ENCODE data around the gene RAD21L1. TPM values are rescaled to one million over a fixed set of nuclear protein-coding genes. Genes with fewer than 3 reads are reported as not detected.

The RAD21L1 gene
- polyA plus RNA-seq, 1 donor from 2014 or later: not detected

GRCh38 chr20:1212023-1212422 is 13.8 kb upstream of the RAD21L1 start:
- Histone ChIP-seq H3K36me3 (ENCODE audit: insufficient read depth, low read length) (no peaks in the 10 kb centered on the region), H3K9ac (ENCODE audit: low read length) (no peak overlapping the region), H2AFZ (ENCODE audit: low read depth, low read length) (no peak overlapping the region), H3K9me2 (ENCODE audit: insufficient read depth, low read length) (no peaks in the 10 kb centered on the region), H3K27me3 (ENCODE audit: insufficient read depth, low read depth, low read length) (no peaks in the 10 kb centered on the region), H3K9me3 (ENCODE audit: low read length) (no peaks in the 10 kb centered on the region), H3K4me3 (ENCODE audit: low read length) (no peak overlapping the region), H3K4me2 (ENCODE audit: low read length) (no peak overlapping the region), H3K79me2 (replicated peaks; ENCODE audit: insufficient read depth, low read length) (no peaks in the 10 kb centered on the region), H3K27ac (ENCODE audit: low read length) (no peak overlapping the region), H3F3A (ENCODE audit: insufficient read depth, low read length, poor library complexity, severe bottlenecking) (no peaks in the 10 kb centered on the region), H4K20me1 (ENCODE audit: insufficient read depth) (no peaks in the 10 kb centered on the region)
- no peak for TF ChIP-seq EP300 (conservative IDR thresholded peaks at IDR 0.05; ENCODE audit: poor library complexity, severe bottlenecking)

- Histone ChIP-seq H3K9me2 (ENCODE audit: insufficient read depth, low read length) (no peaks in the 10 kb centered on the region), H3K9me3 (ENCODE audit: low read length) (no peaks in the 10 kb centered on the region), H3F3A (ENCODE audit: insufficient read depth, low read length, poor library complexity, severe bottlenecking) (no peaks in the 10 kb centered on the region), H3K9ac (ENCODE audit: low read length) (no peak overlapping the region), H2AFZ (ENCODE audit: low read depth, low read length) (no peak overlapping the region), H3K27me3 (ENCODE audit: insufficient read depth, low read depth, low read length) (no peaks in the 10 kb centered on the region), H3K4me2 (ENCODE audit: low read length) (no peak overlapping the region), H3K27ac (ENCODE audit: low read length) (no peak overlapping the region), H4K20me1 (ENCODE audit: insufficient read depth) (no peaks in the 10 kb centered on the region), H3K36me3 (ENCODE audit: insufficient read depth, low read length) (no peaks in the 10 kb centered on the region), H3K79me2 (replicated peaks; ENCODE audit: insufficient read depth, low read length) (no peaks in the 10 kb centered on the region), H3K4me3 (ENCODE audit: low read length) (no peak overlapping the region)
- TF ChIP-seq TAF1 (IDR thresholded peaks at IDR 0.05; ENCODE audit: low read depth): no peak
- peak; percentile 80 for TF ChIP-seq RAD21 (conservative IDR thresholded peaks at IDR 0.05)
- TF ChIP-seq SMC3 (conservative IDR thresholded peaks at IDR 0.05; ENCODE audit: poor library complexity): peak; percentile 76
- peak; percentile 85 for TF ChIP-seq CTCF (IDR thresholded peaks at IDR 0.05; ENCODE audit: poor library complexity, severe bottlenecking)
Observed at GRCh38 chr20:1212607-1213396, 13.0 kb upstream of the RAD21L1 start.

GRCh38 chr20:1214838-1215261 is 11.0 kb upstream of the RAD21L1 start:
- no peak overlapping the region for H3K9ac ChIP-seq (ENCODE audit: low read length)
- H3K9me2 ChIP-seq (ENCODE audit: insufficient read depth, low read length): no peaks in the 10 kb centered on the region
- no peaks in the 10 kb centered on the region for H3K9me3 ChIP-seq (ENCODE audit: low read length)
- no peaks in the 10 kb centered on the region for H3K27me3 ChIP-seq (ENCODE audit: insufficient read depth, low read depth, low read length)
- no peak overlapping the region for H3K4me2 ChIP-seq (ENCODE audit: low read length)
- no peak overlapping the region for H3K4me3 ChIP-seq (ENCODE audit: low read length)
- TF ChIP-seq EZH2 (IDR thresholded peaks at IDR 0.05; ENCODE audit: borderline replicate concordance, insufficient read depth, low read length, poor library complexity, severe bottlenecking) (no peak), RAD21 (conservative IDR thresholded peaks at IDR 0.05) (no peak), SMC3 (conservative IDR thresholded peaks at IDR 0.05; ENCODE audit: poor library complexity) (no peak), TAF1 (IDR thresholded peaks at IDR 0.05; ENCODE audit: low read depth) (no peak), POLR2AphosphoS5 (IDR thresholded peaks at IDR 0.05) (no peak), EP300 (conservative IDR thresholded peaks at IDR 0.05; ENCODE audit: poor library complexity, severe bottlenecking) (no peak), MXI1 (conservative IDR thresholded peaks at IDR 0.05; ENCODE audit: poor library complexity, severe bottlenecking) (no peak), REST (IDR thresholded peaks at IDR 0.05; ENCODE audit: borderline replicate concordance) (no peak), CTCF (IDR thresholded peaks at IDR 0.05; ENCODE audit: poor library complexity, severe bottlenecking) (no peak)
- H3K27ac ChIP-seq (ENCODE audit: low read length): no peak overlapping the region
- H3K79me2 ChIP-seq (replicated peaks; ENCODE audit: insufficient read depth, low read length): no peaks in the 10 kb centered on the region
- no peaks in the 10 kb centered on the region for H3F3A ChIP-seq (ENCODE audit: insufficient read depth, low read length, poor library complexity, severe bottlenecking)
- no peak overlapping the region for H2AFZ ChIP-seq (ENCODE audit: low read depth, low read length)
- no peaks in the 10 kb centered on the region for H4K20me1 ChIP-seq (ENCODE audit: insufficient read depth)
- H3K36me3 ChIP-seq (ENCODE audit: insufficient read depth, low read length): no peaks in the 10 kb centered on the region

Data from neural cell (in vitro differentiated cells).